Ishikawa (cell line): ENCODE measurements around the gene CTU1.

ENCODE experiments used
- CEBPB ChIP-seq: IDR thresholded peaks from 2 replicates; pipeline ENCODE4 v1.6.1; 2012
- CREB1 ChIP-seq: IDR thresholded peaks from 2 replicates; pipeline ENCODE4 v1.6.1; 2012; ENCODE audit warnings: low read depth
- EGR1 ChIP-seq: IDR thresholded peaks from 2 replicates; pipeline ENCODE4 v1.6.1; 2012
- EP300 ChIP-seq: IDR thresholded peaks from 2 replicates; pipeline ENCODE4 v1.6.1; 2012; ENCODE audit warnings: borderline replicate concordance
- FOXM1 ChIP-seq: IDR thresholded peaks from 2 replicates; pipeline ENCODE4 v1.6.1; 2012; ENCODE audit warnings: low read depth, borderline replicate concordance
- NFIC ChIP-seq: IDR thresholded peaks from 2 replicates; pipeline ENCODE4 v1.6.1; 2012
- RAD21 ChIP-seq: IDR thresholded peaks from 2 replicates; pipeline ENCODE4 v1.6.1; 2012; ENCODE audit warnings: low read depth
- TAF1 ChIP-seq: IDR thresholded peaks from 2 replicates; pipeline ENCODE4 v1.6.1; 2012; ENCODE audit warnings: low read depth, mild to moderate bottlenecking
- TCF12 ChIP-seq: IDR thresholded peaks from 2 replicates; pipeline ENCODE4 v1.6.1; 2012; ENCODE audit warnings: low read depth
- TEAD4 ChIP-seq: IDR thresholded peaks from 2 replicates; pipeline ENCODE4 v1.6.1; 2012
- USF1 ChIP-seq: IDR thresholded peaks from 2 replicates; pipeline ENCODE4 v1.6.1; 2012
- YY1 ChIP-seq: IDR thresholded peaks from 2 replicates; pipeline ENCODE4 v1.6.1; 2012; ENCODE audit warnings: low read depth
- ZBTB7A ChIP-seq: IDR thresholded peaks from 2 replicates; pipeline ENCODE4 v1.6.1; 2012; ENCODE audit warnings: low read depth
- TF ChIP-seq, protein P1 (sequence below): IDR thresholded peaks from 2 replicates; pipeline ENCODE4 v1.6.1; 2012
- TF ChIP-seq, protein P2 (sequence below): IDR thresholded peaks from 2 replicates; pipeline ENCODE4 v1.6.1; 2012; ENCODE audit warnings: low read depth, mild to moderate bottlenecking

Gene CTU1

GRCh38 chr19:51135004-51135403, 26.8 kb upstream of the CTU1 start:
- TF ChIP-seq ZBTB7A: no peak
- no peak for TF ChIP-seq YY1
- TF ChIP-seq USF1: no peak
- no peak for TF ChIP-seq EGR1
- TF ChIP-seq TEAD4: no peak
- TF ChIP-seq, protein P1, sequence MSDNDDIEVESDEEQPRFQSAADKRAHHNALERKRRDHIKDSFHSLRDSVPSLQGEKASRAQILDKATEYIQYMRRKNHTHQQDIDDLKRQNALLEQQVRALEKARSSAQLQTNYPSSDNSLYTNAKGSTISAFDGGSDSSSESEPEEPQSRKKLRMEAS: no peak
- TF ChIP-seq FOXM1: no peak
- no peak for TF ChIP-seq EP300
- TF ChIP-seq RAD21: no peak
- no peak for TF ChIP-seq CREB1
- no peak for TF ChIP-seq TAF1
- no peak for TF ChIP-seq TCF12
- TF ChIP-seq CEBPB: no peak
- TF ChIP-seq, protein P2, sequence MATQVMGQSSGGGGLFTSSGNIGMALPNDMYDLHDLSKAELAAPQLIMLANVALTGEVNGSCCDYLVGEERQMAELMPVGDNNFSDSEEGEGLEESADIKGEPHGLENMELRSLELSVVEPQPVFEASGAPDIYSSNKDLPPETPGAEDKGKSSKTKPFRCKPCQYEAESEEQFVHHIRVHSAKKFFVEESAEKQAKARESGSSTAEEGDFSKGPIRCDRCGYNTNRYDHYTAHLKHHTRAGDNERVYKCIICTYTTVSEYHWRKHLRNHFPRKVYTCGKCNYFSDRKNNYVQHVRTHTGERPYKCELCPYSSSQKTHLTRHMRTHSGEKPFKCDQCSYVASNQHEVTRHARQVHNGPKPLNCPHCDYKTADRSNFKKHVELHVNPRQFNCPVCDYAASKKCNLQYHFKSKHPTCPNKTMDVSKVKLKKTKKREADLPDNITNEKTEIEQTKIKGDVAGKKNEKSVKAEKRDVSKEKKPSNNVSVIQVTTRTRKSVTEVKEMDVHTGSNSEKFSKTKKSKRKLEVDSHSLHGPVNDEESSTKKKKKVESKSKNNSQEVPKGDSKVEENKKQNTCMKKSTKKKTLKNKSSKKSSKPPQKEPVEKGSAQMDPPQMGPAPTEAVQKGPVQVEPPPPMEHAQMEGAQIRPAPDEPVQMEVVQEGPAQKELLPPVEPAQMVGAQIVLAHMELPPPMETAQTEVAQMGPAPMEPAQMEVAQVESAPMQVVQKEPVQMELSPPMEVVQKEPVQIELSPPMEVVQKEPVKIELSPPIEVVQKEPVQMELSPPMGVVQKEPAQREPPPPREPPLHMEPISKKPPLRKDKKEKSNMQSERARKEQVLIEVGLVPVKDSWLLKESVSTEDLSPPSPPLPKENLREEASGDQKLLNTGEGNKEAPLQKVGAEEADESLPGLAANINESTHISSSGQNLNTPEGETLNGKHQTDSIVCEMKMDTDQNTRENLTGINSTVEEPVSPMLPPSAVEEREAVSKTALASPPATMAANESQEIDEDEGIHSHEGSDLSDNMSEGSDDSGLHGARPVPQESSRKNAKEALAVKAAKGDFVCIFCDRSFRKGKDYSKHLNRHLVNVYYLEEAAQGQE: no peak
- no peak for TF ChIP-seq NFIC

DNA sequence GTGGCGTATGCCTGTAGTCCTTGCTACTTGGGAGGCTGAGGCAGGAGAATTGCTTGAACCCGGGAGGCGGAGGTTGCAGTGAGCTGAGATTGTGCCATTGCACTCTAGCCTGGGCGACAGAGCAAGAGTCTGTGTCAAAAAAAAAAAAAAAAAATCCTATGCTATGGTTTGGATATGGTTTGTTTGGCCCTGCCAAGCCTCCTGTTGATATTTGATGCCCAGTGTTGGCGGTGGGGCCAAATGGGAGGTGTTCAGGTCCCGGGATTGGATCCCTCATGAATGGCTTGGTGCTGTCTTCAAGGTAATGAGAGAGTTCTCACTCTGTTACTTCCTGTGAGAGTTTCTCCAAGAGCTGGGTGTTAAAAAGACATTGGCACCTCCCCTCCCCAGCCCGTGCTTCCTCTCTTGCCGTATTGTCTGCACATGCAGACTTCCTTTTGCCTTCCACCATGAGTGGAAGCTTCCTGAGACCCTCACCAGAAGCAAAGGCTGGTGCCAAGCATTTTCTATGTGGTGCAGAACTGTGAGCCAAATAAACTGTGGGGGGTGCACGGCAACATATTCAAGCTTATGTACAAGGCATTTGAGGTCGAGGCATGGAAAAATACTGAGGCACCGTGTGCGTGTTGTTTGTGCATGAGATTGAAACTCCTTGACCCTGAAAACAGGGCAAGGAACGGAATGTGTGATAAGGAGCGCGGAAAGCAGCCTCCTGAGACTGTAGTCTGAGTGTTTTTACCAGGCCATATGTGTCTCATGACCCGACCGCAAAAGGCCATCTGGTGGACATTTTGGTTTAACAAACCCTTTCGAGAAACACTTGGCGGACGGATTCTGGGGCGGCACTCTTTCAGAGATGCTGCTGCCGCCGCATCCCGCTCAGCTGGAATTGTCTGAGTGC, 23.8 kb upstream of the CTU1 start:
- TF ChIP-seq RAD21: no peak
- TF ChIP-seq CEBPB: no peak
- no peak for TF ChIP-seq TCF12
- TF ChIP-seq FOXM1: no peak
- TF ChIP-seq YY1: no peak
- TF ChIP-seq CREB1: no peak
- TF ChIP-seq, protein P2: no peak
- TF ChIP-seq EP300: no peak
- no peak for TF ChIP-seq EGR1
- TF ChIP-seq, protein P1: no peak

GRCh38 chr19:51129716-51130115, 21.5 kb upstream of the CTU1 start:
- TF ChIP-seq EGR1: no peak
- TF ChIP-seq ZBTB7A: no peak
- TF ChIP-seq CREB1: no peak

DNA sequence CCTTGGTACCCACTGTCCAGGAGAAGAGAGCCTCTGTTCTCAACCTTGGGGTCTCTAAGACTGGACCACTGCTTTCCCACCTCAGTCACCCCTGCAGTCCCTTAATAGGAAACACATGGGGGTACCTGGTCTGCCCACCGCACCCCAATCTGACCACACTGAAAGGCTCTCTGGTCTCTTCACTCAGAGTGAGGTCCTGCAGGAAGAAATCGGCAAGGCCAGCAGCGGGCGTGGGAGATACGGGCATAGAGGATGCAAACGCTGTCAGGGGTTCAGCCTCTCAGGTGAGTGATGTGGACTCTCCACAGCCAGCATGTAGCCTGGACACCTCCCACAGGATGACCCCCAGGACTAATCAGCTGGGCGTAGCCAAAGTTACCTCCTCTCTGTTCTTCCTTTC, 20.0 kb upstream of the CTU1 start:
- TF ChIP-seq, protein P2: no peak
- TF ChIP-seq CEBPB (no peak), FOXM1 (no peak), RAD21 (no peak), CREB1 (no peak), NFIC (no peak), TAF1 (no peak), TCF12 (no peak), TEAD4 (no peak), USF1 (no peak), YY1 (no peak), EP300 (no peak), EGR1 (no peak), ZBTB7A (no peak)
- TF ChIP-seq, protein P1: no peak
